HepG2 (cell line): Measurements from ENCODE around the gene MTX1. TPM values are rescaled to one million over a fixed set of nuclear protein-coding genes. Genes with fewer than 3 reads are reported as not detected.

Experiments
- ASH2L ChIP-seq: fragments of 300-600, 200-600 bp; sonication (generic); IDR thresholded peaks from 2 replicates; pipeline ENCODE4 v1.7.0; 2017; ENCODE audit warnings: low read depth, mild to moderate bottlenecking, moderate library complexity, mixed read lengths, low read length; ENCODE audit not compliant: insufficient read length
- ATF2 ChIP-seq: sonication (generic); formaldehyde crosslinking; IDR thresholded peaks from 2 replicates; pipeline ENCODE4 v1.4.0; 2020; ENCODE audit warnings: missing genetic modification reagents
- ATF7 ChIP-seq, 2 experiments: fragments of 450-650 bp in 1 of 2; sonication (generic) in 1 of 2; formaldehyde crosslinking in 1 of 2; IDR thresholded peaks; 2 replicates each; pipeline versions ENCODE4 v1.4.0 to v1.6.1; 2016 to 2020; ENCODE audit warnings: antibody characterized with exemption in 1 of 2, mild to moderate bottlenecking in 1 of 2, missing genetic modification reagents in 1 of 2
- CAMTA2 ChIP-seq: sonication (generic); formaldehyde crosslinking; IDR thresholded peaks from 2 replicates; pipeline ENCODE4 v1.4.0; 2020; ENCODE audit warnings: mild to moderate bottlenecking, missing genetic modification reagents, borderline replicate concordance
- HMG20B ChIP-seq: conservative IDR thresholded peaks from 2 replicates; pipeline ENCODE4 v1.6.1; 2016; ENCODE audit warnings: missing genetic modification reagents, missing compliant biosample characterization
- HOXA7 ChIP-seq: sonication (generic); formaldehyde crosslinking; IDR thresholded peaks from 2 replicates; pipeline ENCODE4 v1.8.1; 2022; ENCODE audit warnings: mild to moderate bottlenecking, missing genetic modification reagents, moderate library complexity
- IRF1 ChIP-seq: sonication (generic); formaldehyde crosslinking; IDR thresholded peaks from 2 replicates; pipeline ENCODE4 v1.4.0; 2020; ENCODE audit warnings: low read depth, mild to moderate bottlenecking, missing genetic modification reagents
- IRF2 ChIP-seq: IDR thresholded peaks from 2 replicates; pipeline ENCODE4 v1.6.1; 2018; ENCODE audit warnings: missing genetic modification reagents, missing compliant biosample characterization
- KLF11 ChIP-seq: IDR thresholded peaks from 2 replicates; pipeline ENCODE4 v1.6.1; 2016; ENCODE audit warnings: missing compliant biosample characterization
- KLF13 ChIP-seq: sonication (generic); formaldehyde crosslinking; IDR thresholded peaks from 2 replicates; pipeline ENCODE4 v1.4.0; 2020; ENCODE audit warnings: mild to moderate bottlenecking, missing genetic modification reagents
- MAZ ChIP-seq, 2 experiments: sonication (generic) in 1 of 2; formaldehyde crosslinking in 1 of 2; IDR thresholded peaks; 2 replicates each; pipeline versions ENCODE4 v1.5.0 to v1.6.1; 2012 to 2020; ENCODE audit warnings: low read depth in 2 of 2, mild to moderate bottlenecking in 2 of 2, borderline replicate concordance in 1 of 2, improper control_type of control experiment in 1 of 2, low read length in 1 of 2, missing genetic modification reagents in 1 of 2, moderate library complexity in 1 of 2
- MIER2 ChIP-seq: IDR thresholded peaks from 2 replicates; pipeline ENCODE4 v1.6.1; 2016; ENCODE audit warnings: missing biosample characterization, missing genetic modification reagents
- NONO ChIP-seq, 2 experiments: fragments of 450-650 bp in 1 of 2; sonication (generic) in 1 of 2; formaldehyde crosslinking in 1 of 2; IDR thresholded peaks in 1 of 2; conservative IDR thresholded peaks in 1 of 2; 2 replicates each; pipeline versions ENCODE4 v1.6.1 to v1.8.0; 2017 to 2022; ENCODE audit warnings: mild to moderate bottlenecking in 1 of 2, missing genetic modification reagents in 1 of 2, moderate library complexity in 1 of 2
- RELA ChIP-seq: sonication (generic); formaldehyde crosslinking; IDR thresholded peaks from 2 replicates; pipeline ENCODE4 v1.4.0; 2020; ENCODE audit warnings: missing genetic modification reagents
- SCMH1 ChIP-seq: sonication (generic); formaldehyde crosslinking; IDR thresholded peaks from 2 replicates; pipeline ENCODE4 v1.9.0; 2021; ENCODE audit warnings: missing genetic modification reagents, mild to moderate bottlenecking, borderline replicate concordance
- ZBTB14 ChIP-seq: sonication (generic); formaldehyde crosslinking; IDR thresholded peaks from 2 replicates; pipeline ENCODE4 v1.4.0; 2020; ENCODE audit warnings: missing genetic modification reagents
- ZBTB26 ChIP-seq: IDR thresholded peaks from 2 replicates; pipeline ENCODE4 v1.6.1; 2016; ENCODE audit warnings: missing compliant biosample characterization, missing genetic modification reagents, borderline replicate concordance
- ZNF10 ChIP-seq: sonication (generic); formaldehyde crosslinking; IDR thresholded peaks from 2 replicates; pipeline ENCODE4 v1.4.0; 2020; ENCODE audit warnings: mild to moderate bottlenecking, low read depth, missing genetic modification reagents, borderline replicate concordance
- ZNF704 ChIP-seq: sonication (generic); formaldehyde crosslinking; IDR thresholded peaks from 2 replicates; pipeline ENCODE4 v1.8.1; 2023; ENCODE audit warnings: mild to moderate bottlenecking, inconsistent platforms, moderate library complexity, missing genetic modification reagents, borderline replicate concordance
- ZNF782 ChIP-seq: sonication (generic); formaldehyde crosslinking; IDR thresholded peaks from 2 replicates; pipeline ENCODE4 v1.4.0; 2020; ENCODE audit warnings: missing genetic modification reagents, mild to moderate bottlenecking, borderline replicate concordance
- ZNF891 ChIP-seq: sonication (generic); formaldehyde crosslinking; IDR thresholded peaks from 2 replicates; pipeline ENCODE4 v1.5.0; 2020; ENCODE audit warnings: mild to moderate bottlenecking, missing genetic modification reagents
- polyA plus RNA-seq, 8 experiments: library from polyadenylated mRNA; depleted of rRNA in 3 of 8; stranded (reverse) in 7 of 8; unstranded in 1 of 8; fragments of >200 nt; fragmentation: Illumina TruSeq in 4 of 8; extraction: Trizol in 4 of 8; gene quantifications; 2 replicates each; pipeline versions ENCODE4 v1.2.1 to v1.2.3, GENCODE V29; 2011 to 2016; ENCODE audit warnings: low read depth in 4 of 8, missing spikeins in 1 of 8, mixed read lengths in 1 of 8; ENCODE audit not compliant: insufficient read depth in 1 of 8
- total RNA-seq, 5 experiments: library from RNA; depleted of rRNA; stranded (reverse); fragments of >200 nt; fragmentation: Illumina TruSeq; extraction: Trizol; gene quantifications; 2 replicates each; pipeline ENCODE4 v1.2.3, GENCODE V29; 2016; ENCODE audit warnings: low read depth in 1 of 5

MTX1 gene
- total and polyA plus RNA-seq, 2 of the 13 experiments (the other 11 are each of a cell fraction or from before 2014, with no cell fraction given) = 64.5 to 72.6 TPM

- TF ChIP-seq HOXA7 (CRISPR knock-in tag) = no peak
- TF ChIP-seq ZNF782 = peak; percentile 53; the same call in 1 of the 2 replicates
- TF ChIP-seq NONO (IDR thresholded peaks at IDR 0.05) = no peak
- TF ChIP-seq NONO (CRISPR knock-in tag; conservative IDR thresholded peaks at IDR 0.05) = peak; percentile 71
- peak; percentile 47; the same call in 1 of the 2 replicates for TF ChIP-seq MAZ (IDR thresholded peaks at IDR 0.05; ENCODE audit: borderline replicate concordance, low read depth, low read length)
- TF ChIP-seq MAZ (CRISPR knock-in tag; IDR thresholded peaks at IDR 0.05; ENCODE audit: low read depth) = peak; percentile 57; the same call in 1 of the 2 replicates
- no peak; the same call in 1 of the 2 replicates for TF ChIP-seq HMG20B (CRISPR knock-in tag)
- TF ChIP-seq IRF1 = no peak
- TF ChIP-seq CAMTA2 (CRISPR knock-in tag) = no peak
- TF ChIP-seq ZBTB14 (CRISPR knock-in tag) = peak; percentile 43; the same call in 1 of the 2 replicates
- TF ChIP-seq ATF2 (CRISPR knock-in tag) = peak; percentile 58; the same call in 1 of the 2 replicates
- 0 out of 2 replicates have a peak, but pooled peaks have one; percentile 51 for TF ChIP-seq MIER2 (CRISPR knock-in tag)
- no peak for TF ChIP-seq RELA (CRISPR knock-in tag)
- TF ChIP-seq KLF11 (CRISPR knock-in tag) = no peak
- TF ChIP-seq ZBTB26 (CRISPR knock-in tag) = peak; percentile 67; the same call in 1 of the 2 replicates
- no peak for TF ChIP-seq SCMH1 (CRISPR knock-in tag)
- no peak for TF ChIP-seq KLF13 (CRISPR knock-in tag)
- TF ChIP-seq IRF2 (CRISPR knock-in tag) = peak; percentile 78
- no peak for TF ChIP-seq ATF7 (IDR thresholded peaks at IDR 0.05)
- no peak for TF ChIP-seq ATF7 (CRISPR knock-in tag; IDR thresholded peaks at IDR 0.05)
- TF ChIP-seq ZNF891 (CRISPR knock-in tag) = 0 out of 2 replicates have a peak, but pooled peaks have one; percentile 21
- TF ChIP-seq ZNF704 (CRISPR knock-in tag) = no peak
- TF ChIP-seq ASH2L = no peak
- no peak for TF ChIP-seq ZNF10
These were observed 46.9 kb downstream of the MTX1 start, which contains the start of gene ENTREP3 (continued) for GRCh38 chr1:155255243-155256007.
